OCI-LY3 (cell line): ENCODE results near the gene PHLDB2.

Experiments used
- H2AFZ ChIP-seq: fragments of 200-600, 300-600 bp; shearing (Covaris generic); 2 replicates; pipeline ENCODE4 v1.6.0; 2014; ENCODE audit warnings: antibody characterized with exemption, low read depth, low read length
- H3K27ac ChIP-seq: fragments of 200-600, 300-600 bp; sonication (generic); 2 replicates; pipeline ENCODE4 v1.5.1; 2014; ENCODE audit warnings: mild to moderate bottlenecking, low read length, moderate library complexity, mixed read lengths
- H3K27me3 ChIP-seq: fragments of 200-600, 300-600 bp; sonication (generic); 2 replicates; pipeline ENCODE4 v1.6.1; 2014; ENCODE audit warnings: low read depth, low read length, mixed read lengths
- H3K36me3 ChIP-seq: fragments of 200-600, 300-600 bp; sonication (generic); replicated peaks from 2 replicates; pipeline ENCODE3; 2014; ENCODE audit warnings: low read depth, low read length, mixed read lengths
- H3K4me1 ChIP-seq: fragments of 300-600, 200-600 bp; sonication (generic); 2 replicates; pipeline ENCODE4 v1.6.1; 2014; ENCODE audit warnings: low read length, mixed read lengths
- H3K4me2 ChIP-seq: fragments of 200-600, 300-600 bp; sonication (generic); 2 replicates; pipeline ENCODE4 v1.6.1; 2014; ENCODE audit warnings: low read length, mixed read lengths
- H3K4me3 ChIP-seq: fragments of 300-600, 200-600 bp; sonication (generic); 2 replicates; pipeline ENCODE4 v1.5.1; 2014; ENCODE audit warnings: antibody characterized with exemption, mild to moderate bottlenecking, low read length, moderate library complexity
- H3K79me2 ChIP-seq: fragments of 300-600, 200-600 bp; shearing (Covaris generic); 2 replicates; pipeline ENCODE4 v1.6.1; 2014; ENCODE audit warnings: mild to moderate bottlenecking, low read length, mixed read lengths
- H3K9ac ChIP-seq: fragments of 300-600, 200-600 bp; shearing (Covaris generic); 2 replicates; pipeline ENCODE4 v1.6.0; 2014; ENCODE audit warnings: mild to moderate bottlenecking, low read length, moderate library complexity
- H3K9me3 ChIP-seq: fragments of 200-600, 300-600 bp; shearing (Covaris generic); 2 replicates; pipeline ENCODE4 v1.6.1; 2014; ENCODE audit warnings: low read length, mixed read lengths; ENCODE audit not compliant: insufficient read depth
- H4K20me1 ChIP-seq: fragments of 200-600, 300-600 bp; sonication (generic); 2 replicates; pipeline ENCODE4 v1.6.1; 2016; ENCODE audit warnings: low read length, mixed read lengths; ENCODE audit not compliant: insufficient read depth
- CTCF ChIP-seq: fragments of 200-600, 300-600 bp; sonication (generic); IDR thresholded peaks from 2 replicates; pipeline ENCODE4 v1.5.1; 2014; ENCODE audit warnings: antibody characterized with exemption, low read length, low read depth
- EZH2phosphoT487 ChIP-seq: fragments of 200-600 bp; shearing (Covaris generic); IDR thresholded peaks from 2 replicates; pipeline ENCODE4 v1.6.1; 2018; ENCODE audit warnings: antibody characterized with exemption, mixed run types, low read depth

PHLDB2 gene

GRCh38 chr3:111910806-111911205, 51.7 kb downstream of the PHLDB2 start:
- Histone ChIP-seq H3K27ac (no peak overlapping the region), H3K27me3 (no peaks in the 10 kb centered on the region), H3K4me3 (no peak overlapping the region), H2AFZ (no peak overlapping the region), H3K9me3 (no peaks in the 10 kb centered on the region), H4K20me1 (no peaks in the 10 kb centered on the region), H3K36me3 (no peaks in the 10 kb centered on the region), H3K79me2 (no peaks in the 10 kb centered on the region), H3K4me1 (0 out of 2 replicates have a peak, but pooled peaks cover 4% of the 10 kb centered on the region), H3K9ac (no peak overlapping the region), H3K4me2 (no peak overlapping the region)
- TF ChIP-seq CTCF (no peak), EZH2phosphoT487 (no peak)

- Histone ChIP-seq H3K4me1 (0 out of 2 replicates have a peak, but pooled peaks cover 4% of the 10 kb centered on the region), H3K27ac (no peak overlapping the region)
Observed at GRCh38 chr3:111911446-111911845, 52.4 kb downstream of the PHLDB2 start.

GRCh38 chr3:111913163-111913763, 54.2 kb downstream of the PHLDB2 start:
- H3K9ac ChIP-seq: no peak overlapping the region
- no peak overlapping the region for H2AFZ ChIP-seq
- H3K36me3 ChIP-seq: no peaks in the 10 kb centered on the region
- no peaks in the 10 kb centered on the region for H3K9me3 ChIP-seq
- TF ChIP-seq CTCF: no peak
- TF ChIP-seq EZH2phosphoT487: no peak
- H4K20me1 ChIP-seq: no peaks in the 10 kb centered on the region
- no peaks in the 10 kb centered on the region for H3K79me2 ChIP-seq
- no peak overlapping the region for H3K4me3 ChIP-seq
- H3K4me2 ChIP-seq: no peak overlapping the region
- H3K27ac ChIP-seq: no peak overlapping the region
- H3K4me1 ChIP-seq: 0 out of 2 replicates have a peak, but pooled peaks cover 4% of the 10 kb centered on the region
- H3K27me3 ChIP-seq: no peaks in the 10 kb centered on the region

More at GRCh38 chr3:111911446-111911845, 52.4 kb downstream of the PHLDB2 start:
- H3K9me3 ChIP-seq: no peaks in the 10 kb centered on the region
- H3K9ac ChIP-seq: no peak overlapping the region
- no peaks in the 10 kb centered on the region for H4K20me1 ChIP-seq
- no peak overlapping the region for H2AFZ ChIP-seq
- H3K27me3 ChIP-seq: no peaks in the 10 kb centered on the region
- no peaks in the 10 kb centered on the region for H3K79me2 ChIP-seq
- no peak overlapping the region for H3K4me2 ChIP-seq
- TF ChIP-seq EZH2phosphoT487 (no peak), CTCF (no peak)
- no peaks in the 10 kb centered on the region for H3K36me3 ChIP-seq
- H3K4me3 ChIP-seq: no peak overlapping the region

GRCh38 chr3:111915905-111916304, 56.8 kb downstream of the PHLDB2 start:
- no peak overlapping the region for H2AFZ ChIP-seq
- no peaks in the 10 kb centered on the region for H3K79me2 ChIP-seq
- no peak overlapping the region for H3K9ac ChIP-seq
- no peaks in the 10 kb centered on the region for H3K4me1 ChIP-seq
- H4K20me1 ChIP-seq: no peaks in the 10 kb centered on the region
- H3K36me3 ChIP-seq: no peaks in the 10 kb centered on the region
- TF ChIP-seq EZH2phosphoT487 (no peak), CTCF (no peak)
- no peaks in the 10 kb centered on the region for H3K27me3 ChIP-seq
- no peak overlapping the region for H3K4me3 ChIP-seq
- H3K9me3 ChIP-seq: no peaks in the 10 kb centered on the region
- no peak overlapping the region for H3K27ac ChIP-seq
- no peak overlapping the region for H3K4me2 ChIP-seq
